AG04450 (cell line): ENCODE results near the gene ADGRA1. TPM values are rescaled to one million over a fixed set of nuclear protein-coding genes. Genes with fewer than 3 reads are reported as not detected.

ENCODE experiments used
- CTCF ChIA-PET: fragments of 300-600, 350-600 bp; formaldehyde crosslinking; extraction: SDS; loops from one replicate; lab custom pipeline; 2022; ENCODE audit warnings: antibody characterized with exemption, inconsistent platforms; lab: Charles Lee
- POLR2A ChIA-PET: fragments of 350-600 bp; formaldehyde crosslinking; extraction: SDS; loops from one replicate; lab custom pipeline; 2021; ENCODE audit warnings: antibody characterized with exemption, inconsistent platforms; lab: Yijun Ruan, JAX
- DNase-seq: peaks from one replicate; pipeline ENCODE4 v3.0.0-alpha.2; 2011; ENCODE audit warnings: low read depth, low spot score
- H3K27ac ChIP-seq: one replicate; pipeline ENCODE4 v1.5.1; 2012; ENCODE audit warnings: low read depth, low read length, control low read depth
- H3K27me3 ChIP-seq: one replicate; pipeline ENCODE4 v1.6.0; 2012; ENCODE audit warnings: low read length; ENCODE audit not compliant: control insufficient read depth, insufficient read depth
- H3K4me3 ChIP-seq: 2 replicates; pipeline ENCODE4 v1.5.1; 2011; ENCODE audit warnings: mild to moderate bottlenecking, low read depth, low read length, control low read depth
- H3K9me3 ChIP-seq: 2 replicates; pipeline ENCODE4 v1.5.1; 2012; ENCODE audit warnings: low read length; ENCODE audit not compliant: control insufficient read depth, insufficient read depth
- polyA plus RNA-seq: library from polyadenylated mRNA; depleted of rRNA; stranded (reverse); fragments of >200 nt; gene quantifications from 2 replicates; pipeline ENCODE4 v1.2.3, GENCODE V29; 2011
- TF ChIP-seq, protein P1 (sequence below): IDR thresholded peaks from 2 replicates; pipeline ENCODE4 v1.5.1; 2011; ENCODE audit warnings: low read depth, low read length, control low read depth, inconsistent platforms

The ADGRA1 gene
- polyA plus RNA-seq, 1 experiment, result not detected

DNA sequence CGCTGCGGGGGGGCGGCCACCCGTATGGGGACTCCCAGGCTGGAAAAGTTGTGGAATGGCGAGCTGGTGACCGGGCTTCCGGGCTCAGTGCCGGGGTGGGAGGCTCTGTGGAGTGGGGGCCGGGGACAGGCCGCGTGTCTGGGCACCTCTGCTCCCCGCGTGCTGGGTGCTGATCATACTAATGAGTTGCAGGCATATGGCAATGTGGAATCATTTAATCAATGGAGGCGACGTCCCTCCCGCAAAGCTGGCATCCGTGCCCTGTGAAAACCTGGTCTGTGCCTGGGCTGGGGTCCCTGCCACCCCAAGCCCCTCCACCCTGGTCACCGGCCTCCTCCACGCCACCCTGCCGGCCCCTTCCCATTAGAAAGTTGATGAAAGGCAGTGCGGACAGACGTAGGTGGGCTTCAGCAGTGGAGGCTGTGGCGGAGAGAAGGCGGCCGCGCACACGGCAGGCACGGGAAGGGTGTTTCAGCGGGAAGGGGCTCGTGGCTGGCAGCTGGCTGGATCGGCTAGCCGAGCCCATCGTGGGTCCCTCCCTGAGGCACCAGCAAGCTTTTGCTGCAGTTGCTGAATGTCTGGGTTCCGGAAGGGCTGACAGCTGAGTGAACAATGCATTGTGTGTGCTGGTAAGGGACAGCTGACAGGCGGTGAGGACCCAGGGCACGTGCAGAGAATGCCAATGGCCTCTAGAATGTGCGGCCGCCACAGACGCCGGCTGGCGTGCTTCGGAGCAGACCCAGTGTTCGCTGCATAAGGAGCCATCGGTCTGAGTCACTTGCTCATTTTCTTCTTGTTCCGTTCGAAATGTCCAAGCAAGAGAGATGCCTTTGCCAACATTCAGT is 1.5 kb downstream of the ADGRA1 start:
- CTCF ChIA-PET, result no interaction called here
- TF ChIP-seq, protein P1, sequence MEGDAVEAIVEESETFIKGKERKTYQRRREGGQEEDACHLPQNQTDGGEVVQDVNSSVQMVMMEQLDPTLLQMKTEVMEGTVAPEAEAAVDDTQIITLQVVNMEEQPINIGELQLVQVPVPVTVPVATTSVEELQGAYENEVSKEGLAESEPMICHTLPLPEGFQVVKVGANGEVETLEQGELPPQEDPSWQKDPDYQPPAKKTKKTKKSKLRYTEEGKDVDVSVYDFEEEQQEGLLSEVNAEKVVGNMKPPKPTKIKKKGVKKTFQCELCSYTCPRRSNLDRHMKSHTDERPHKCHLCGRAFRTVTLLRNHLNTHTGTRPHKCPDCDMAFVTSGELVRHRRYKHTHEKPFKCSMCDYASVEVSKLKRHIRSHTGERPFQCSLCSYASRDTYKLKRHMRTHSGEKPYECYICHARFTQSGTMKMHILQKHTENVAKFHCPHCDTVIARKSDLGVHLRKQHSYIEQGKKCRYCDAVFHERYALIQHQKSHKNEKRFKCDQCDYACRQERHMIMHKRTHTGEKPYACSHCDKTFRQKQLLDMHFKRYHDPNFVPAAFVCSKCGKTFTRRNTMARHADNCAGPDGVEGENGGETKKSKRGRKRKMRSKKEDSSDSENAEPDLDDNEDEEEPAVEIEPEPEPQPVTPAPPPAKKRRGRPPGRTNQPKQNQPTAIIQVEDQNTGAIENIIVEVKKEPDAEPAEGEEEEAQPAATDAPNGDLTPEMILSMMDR, result no peak
- POLR2A ChIA-PET, result no interaction called here

DNA sequence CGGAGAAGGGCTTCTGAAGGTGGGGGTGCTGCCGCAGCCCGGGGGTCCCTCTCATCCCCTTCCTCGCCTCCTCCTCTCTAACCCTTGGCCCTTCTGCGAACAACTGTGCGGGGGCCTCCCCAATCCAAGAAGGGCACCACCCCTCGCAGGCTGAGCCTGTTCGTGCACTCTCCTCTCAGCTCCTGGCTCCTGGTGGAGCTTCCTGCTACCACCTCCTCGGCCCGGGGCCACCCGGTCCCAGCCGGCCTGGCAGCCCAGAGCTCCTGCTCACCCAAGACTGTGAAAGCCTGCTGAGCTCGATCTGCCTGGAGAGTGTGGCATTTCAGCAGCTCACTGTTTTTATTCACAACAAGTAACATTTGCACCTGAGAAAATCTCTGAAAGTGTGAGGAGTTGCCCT is 2.4 kb downstream of the ADGRA1 start:
- Histone ChIP-seq H3K27me3 (peaks cover 20% of the 10 kb centered on the region), H3K27ac (no peak overlapping the region), H3K4me3 (no peak overlapping the region), H3K9me3 (no peaks in the 10 kb centered on the region; the same call in 1 of the 2 replicates)
- POLR2A ChIA-PET, result no interaction called here
- CTCF ChIA-PET, result no interaction called here
- DNase-seq, result no peak
- TF ChIP-seq, protein P1, result no peak

More for the DNA sequence above, 1.5 kb downstream of the ADGRA1 start:
- H3K4me3 ChIP-seq, result no peak overlapping the region
- no peak overlapping the region for H3K27ac ChIP-seq
- no peak for DNase-seq
- peaks cover under 1% of the 10 kb centered on the region; the same call in 1 of the 2 replicates for H3K9me3 ChIP-seq
- peaks cover 20% of the 10 kb centered on the region for H3K27me3 ChIP-seq

DNA sequence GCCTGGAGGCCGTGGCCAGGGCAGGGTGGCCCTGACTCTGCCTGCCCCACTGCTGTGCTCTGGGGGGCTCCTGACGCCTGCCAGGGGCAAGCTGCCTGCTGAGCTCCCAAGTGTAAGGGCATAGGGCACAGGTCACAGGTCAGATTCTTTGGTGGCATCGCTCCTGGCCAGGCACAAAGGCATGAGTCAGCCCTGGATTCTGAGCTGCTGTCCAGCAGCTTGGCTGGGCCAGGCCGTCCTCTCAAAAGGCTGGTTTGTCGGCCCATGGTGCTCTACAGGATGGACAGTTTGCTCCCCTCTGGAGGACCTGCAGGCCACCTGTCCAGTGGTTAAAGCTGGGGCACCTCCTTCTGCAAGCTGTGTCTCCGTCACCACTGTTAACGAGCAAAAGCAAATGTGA is 2.9 kb downstream of the ADGRA1 start:
- Histone ChIP-seq H3K27ac (no peak overlapping the region), H3K27me3 (peaks cover 20% of the 10 kb centered on the region), H3K4me3 (no peak overlapping the region), H3K9me3 (no peaks in the 10 kb centered on the region; the same call in 1 of the 2 replicates)
- TF ChIP-seq, protein P1, result no peak
- DNase-seq, result no peak
- POLR2A ChIA-PET, result no interaction called here
- CTCF ChIA-PET, result no interaction called here

DNA sequence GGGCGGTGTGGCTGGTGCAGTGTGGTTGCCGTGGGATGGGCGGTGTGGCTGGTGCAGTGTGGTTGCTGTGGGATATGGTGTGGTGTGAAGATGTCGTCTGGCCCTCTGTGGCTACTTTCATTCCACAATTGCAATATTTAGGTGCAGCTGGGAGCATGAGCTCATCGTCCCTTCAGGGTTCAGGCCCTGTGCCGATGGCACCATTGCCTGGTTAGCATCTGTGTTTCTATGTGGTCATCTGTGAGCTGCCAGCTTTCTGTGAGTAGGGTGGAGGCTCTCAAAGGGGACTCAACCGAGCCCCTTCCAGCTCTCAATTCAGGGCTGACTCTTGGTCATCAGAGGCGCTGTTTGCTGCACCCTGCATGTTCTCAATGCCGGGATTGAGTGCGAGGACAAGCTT is 3.6 kb downstream of the ADGRA1 start:
- Histone ChIP-seq H3K9me3 (no peaks in the 10 kb centered on the region; the same call in 1 of the 2 replicates), H3K27me3 (peaks cover 20% of the 10 kb centered on the region), H3K27ac (no peak overlapping the region), H3K4me3 (no peak overlapping the region)
- TF ChIP-seq, protein P1, result no peak
- ChIA-PET CTCF (no interaction called here), POLR2A (no interaction called here)
- DNase-seq, result no peak

DNA sequence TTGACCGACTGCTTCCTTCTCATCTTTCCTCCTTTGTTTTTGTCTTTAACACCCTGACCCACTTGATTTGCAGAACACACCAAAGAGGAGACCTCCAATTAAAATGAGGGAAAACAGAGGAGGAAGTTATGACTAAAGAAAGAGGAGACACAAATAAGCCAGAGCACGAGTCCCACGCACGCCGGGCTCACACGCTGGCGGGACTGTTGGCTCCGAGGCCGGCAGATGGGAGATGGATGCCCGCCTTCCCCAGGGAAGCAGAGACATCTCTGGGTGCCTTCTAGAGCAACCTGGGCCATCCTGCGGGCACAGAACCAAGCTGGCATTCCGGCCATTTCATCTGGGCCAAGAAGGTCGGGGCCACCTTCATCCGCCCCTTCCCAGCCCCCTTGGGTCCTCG is 5.6 kb downstream of the ADGRA1 start:
- TF ChIP-seq, protein P1, result no peak
- POLR2A ChIA-PET, result no interaction called here
- CTCF ChIA-PET, result no interaction called here
- Histone ChIP-seq H3K4me3 (no peak overlapping the region), H3K27ac (no peak overlapping the region), H3K27me3 (peaks cover 13% of the 10 kb centered on the region), H3K9me3 (no peaks in the 10 kb centered on the region; the same call in 1 of the 2 replicates)
- DNase-seq, result no peak
